MM.1S (cell line): Measurements from ENCODE around the gene MTX3.

Source experiments
- DNase-seq: peaks from one replicate; pipeline ENCODE4 v3.0.0-alpha.2; 2015
- H2AFZ ChIP-seq: fragments of 300-600 bp; sonication (generic); 2 replicates; pipeline ENCODE4 v1.6.0; 2016; ENCODE audit warnings: antibody characterized with exemption, low read length
- H3F3A ChIP-seq: fragments of 300-600 bp; sonication (generic); 2 replicates; pipeline ENCODE4 v1.6.1; 2016; ENCODE audit warnings: mild to moderate bottlenecking, antibody characterized with exemption, low read length, moderate library complexity, mixed read lengths; ENCODE audit not compliant: insufficient read depth
- H3K27ac ChIP-seq: fragments of 300-600 bp; sonication (generic); 2 replicates; pipeline ENCODE4 v1.5.1; 2016; ENCODE audit warnings: mild to moderate bottlenecking, low read length
- H3K27me3 ChIP-seq: fragments of 300-600 bp; sonication (generic); replicated peaks from 2 replicates; pipeline ENCODE4 v1.6.0; 2016; ENCODE audit warnings: low read length; ENCODE audit not compliant: insufficient read depth
- H3K36me3 ChIP-seq: fragments of 300-600 bp; sonication (generic); replicated peaks from 2 replicates; pipeline ENCODE4 v1.6.1; 2016; ENCODE audit warnings: mild to moderate bottlenecking, low read length, mixed read lengths; ENCODE audit not compliant: insufficient read depth
- H3K4me1 ChIP-seq: fragments of 300-600 bp; sonication (generic); 2 replicates; pipeline ENCODE4 v1.6.1; 2016; ENCODE audit warnings: low read length, mixed read lengths
- H3K4me2 ChIP-seq: fragments of 300-600 bp; sonication (generic); 2 replicates; pipeline ENCODE4 v1.6.0; 2016; ENCODE audit warnings: low read depth, low read length
- H3K4me3 ChIP-seq: fragments of 300-600 bp; sonication (generic); 2 replicates; pipeline ENCODE4 v1.5.1; 2016; ENCODE audit warnings: low read length, mixed read lengths
- H3K79me2 ChIP-seq: fragments of 300-600 bp; sonication (generic); 2 replicates; pipeline ENCODE4 v1.6.1; 2016; ENCODE audit warnings: mixed run types, low read length, mixed read lengths
- H3K9ac ChIP-seq: fragments of 300-600 bp; sonication (generic); 2 replicates; pipeline ENCODE4 v1.6.1; 2016; ENCODE audit warnings: low read length, mixed read lengths
- H3K9me2 ChIP-seq: fragments of 300-600 bp; sonication (generic); replicated peaks from 2 replicates; pipeline ENCODE4 v1.6.1; 2016; ENCODE audit warnings: mild to moderate bottlenecking, low read length, mixed read lengths; ENCODE audit not compliant: insufficient read depth
- H3K9me3 ChIP-seq: fragments of 300-600 bp; sonication (generic); replicated peaks from 2 replicates; pipeline ENCODE4 v1.6.1; 2016; ENCODE audit warnings: mild to moderate bottlenecking, low read length, mixed read lengths; ENCODE audit not compliant: insufficient read depth
- H4K20me1 ChIP-seq: fragments of 300-600 bp; sonication (generic); 2 replicates; pipeline ENCODE4 v1.6.1; 2016; ENCODE audit warnings: mild to moderate bottlenecking, low read length, moderate library complexity, mixed read lengths; ENCODE audit not compliant: insufficient read depth
- CTCF ChIP-seq: fragments of 300-600 bp; sonication (generic); IDR thresholded peaks from 2 replicates; pipeline ENCODE4 v1.5.1; 2016; ENCODE audit warnings: antibody characterized with exemption, low read length, mixed read lengths
- EZH2 ChIP-seq: fragments of 300-600 bp; sonication (generic); optimal IDR thresholded peaks from 2 replicates; pipeline ENCODE3; 2017; ENCODE audit warnings: low read depth, mild to moderate bottlenecking, antibody characterized with exemption, low read length, mixed read lengths
- EZH2phosphoT487 ChIP-seq: fragments of 300-600 bp; sonication (generic); IDR thresholded peaks from 2 replicates; pipeline ENCODE4 v1.6.1; 2018; ENCODE audit warnings: antibody characterized with exemption, low read length

Gene MTX3

DNA sequence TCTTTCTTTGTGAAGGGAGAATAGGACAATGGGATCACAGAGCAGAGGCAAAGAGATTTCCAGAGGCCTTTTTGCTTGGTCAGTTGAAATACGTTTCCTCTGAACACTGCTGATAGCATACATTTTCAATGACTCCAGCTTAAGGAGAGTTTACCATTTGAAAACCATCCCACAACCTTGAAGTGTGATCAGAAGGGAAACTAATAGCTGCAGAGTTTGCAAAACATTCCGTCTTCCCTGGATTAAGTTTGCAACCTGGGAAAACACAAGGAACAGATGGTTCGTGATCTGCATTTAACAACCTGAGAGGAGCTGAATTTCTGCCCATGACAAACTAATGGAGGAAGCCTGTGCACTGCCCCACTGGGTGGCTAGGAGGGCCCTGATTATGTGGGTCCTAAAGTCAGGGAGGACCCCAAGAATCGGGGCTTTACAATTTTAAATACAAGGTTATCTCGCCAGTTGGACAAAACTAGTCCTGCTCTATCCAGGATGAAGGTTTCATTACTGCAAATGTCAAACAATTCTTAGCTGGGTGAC lies 35.6 kb downstream of the MTX3 start:
- no peak overlapping the region for H3K4me2 ChIP-seq
- H3K27ac ChIP-seq: no peak overlapping the region
- TF ChIP-seq CTCF (no peak), EZH2phosphoT487 (no peak), EZH2 (no peak)
- no peaks in the 10 kb centered on the region for H3K27me3 ChIP-seq
- H3K9me2 ChIP-seq: no peaks in the 10 kb centered on the region
- H3K9ac ChIP-seq: no peak overlapping the region
- H3K9me3 ChIP-seq: no peaks in the 10 kb centered on the region
- H3K79me2 ChIP-seq: no peaks in the 10 kb centered on the region
- H3K36me3 ChIP-seq: no peaks in the 10 kb centered on the region
- H3K4me1 ChIP-seq: no peaks in the 10 kb centered on the region
- no peak overlapping the region for H3K4me3 ChIP-seq
- H4K20me1 ChIP-seq: no peaks in the 10 kb centered on the region
- H2AFZ ChIP-seq: no peak overlapping the region
- H3F3A ChIP-seq: no peaks in the 10 kb centered on the region
- no peak for DNase-seq

- Histone ChIP-seq H3K4me2 (no peak overlapping the region), H3F3A (no peaks in the 10 kb centered on the region), H3K9ac (no peak overlapping the region), H3K4me1 (no peaks in the 10 kb centered on the region), H3K36me3 (no peaks in the 10 kb centered on the region), H3K9me2 (no peaks in the 10 kb centered on the region), H3K27ac (no peak overlapping the region), H3K4me3 (no peak overlapping the region), H4K20me1 (no peaks in the 10 kb centered on the region), H2AFZ (no peak overlapping the region), H3K27me3 (no peaks in the 10 kb centered on the region), H3K9me3 (no peaks in the 10 kb centered on the region), H3K79me2 (no peaks in the 10 kb centered on the region)
- DNase-seq: no peak
- no peak for TF ChIP-seq CTCF
- TF ChIP-seq EZH2: no peak
- TF ChIP-seq EZH2phosphoT487: no peak
These were observed 36.4 kb downstream of the MTX3 start for GRCh38 chr5:79954620-79955019.

DNA sequence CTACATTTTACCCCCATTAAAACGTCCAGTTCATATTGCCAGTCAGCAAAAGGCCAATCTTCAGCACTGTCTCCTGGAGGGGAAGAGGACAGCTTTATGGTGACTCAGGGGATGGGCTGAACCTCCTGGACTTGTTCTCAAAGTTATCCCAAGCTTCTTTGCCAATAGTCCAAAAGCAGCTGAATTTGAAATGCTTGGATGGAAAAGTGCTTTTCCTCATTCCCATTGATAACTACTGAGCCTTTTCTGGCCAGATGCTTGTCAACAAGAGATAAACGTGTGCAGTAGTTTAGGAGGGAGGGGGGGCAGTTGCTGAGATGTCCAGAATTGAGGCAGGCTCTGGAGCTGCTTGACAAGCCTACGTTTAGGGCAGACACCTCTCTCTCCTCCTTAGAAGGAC lies 43.5 kb downstream of the MTX3 start:
- H3K4me2 ChIP-seq: no peak overlapping the region
- H3K9me2 ChIP-seq: no peaks in the 10 kb centered on the region
- H3K4me1 ChIP-seq: peaks cover 11% of the 10 kb centered on the region; the same call in 1 of the 2 replicates
- no peaks in the 10 kb centered on the region for H3K36me3 ChIP-seq
- H3K27me3 ChIP-seq: no peaks in the 10 kb centered on the region
- H2AFZ ChIP-seq: no peak overlapping the region
- H3K9ac ChIP-seq: no peak overlapping the region
- H3K9me3 ChIP-seq: no peaks in the 10 kb centered on the region
- no peak for TF ChIP-seq EZH2
- TF ChIP-seq EZH2phosphoT487: no peak
- TF ChIP-seq CTCF: no peak
- H4K20me1 ChIP-seq: no peaks in the 10 kb centered on the region
- H3K4me3 ChIP-seq: no peak overlapping the region
- no peaks in the 10 kb centered on the region for H3K79me2 ChIP-seq
- H3K27ac ChIP-seq: no peak overlapping the region
- H3F3A ChIP-seq: no peaks in the 10 kb centered on the region
- DNase-seq: no peak
